NB4 (cell line): ENCODE results near the gene BCAN.

Experiments used
- CTCF ChIP-seq: IDR thresholded peaks from one replicate; pipeline ENCODE4 v1.5.1; 2012; ENCODE audit warnings: low read depth, low read length
- MAX ChIP-seq: IDR thresholded peaks from 2 replicates; pipeline ENCODE4 v1.6.1; 2011; ENCODE audit warnings: low read depth, low read length
- MYC ChIP-seq: IDR thresholded peaks from 2 replicates; pipeline ENCODE4 v1.6.1; 2011; ENCODE audit warnings: low read depth, low read length
- POLR2A ChIP-seq: IDR thresholded peaks from 2 replicates; pipeline ENCODE4 v1.6.1; 2011; ENCODE audit warnings: mild to moderate bottlenecking; ENCODE audit not compliant: insufficient read length; ENCODE audit errors: extremely low read depth

DNA sequence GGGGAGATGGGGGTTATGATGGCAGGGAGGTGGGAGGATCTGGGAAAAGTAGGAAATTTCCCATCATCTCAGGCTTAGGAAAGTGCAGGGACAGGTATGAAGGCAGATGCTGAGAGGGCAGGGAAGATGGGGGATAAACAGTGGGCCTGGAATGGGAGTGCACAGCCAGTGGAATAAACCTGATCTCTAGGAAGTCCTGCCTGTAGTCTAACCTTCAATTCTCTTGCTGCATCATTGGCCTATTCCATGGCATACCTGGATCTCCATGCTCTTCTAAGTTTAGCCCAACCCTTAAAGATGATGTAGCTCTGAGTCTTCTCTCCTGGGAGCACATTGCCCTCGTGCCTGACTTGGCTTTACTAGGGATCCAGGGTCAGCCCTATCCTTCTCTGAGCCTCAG lies 2.7 kb downstream of the BCAN start:
- no peak for TF ChIP-seq CTCF
- no peak for TF ChIP-seq POLR2A
- TF ChIP-seq MAX: no peak
- TF ChIP-seq MYC: no peak
